ENCODE results near the gene APBA2. TPM values are rescaled to one million over a fixed set of nuclear protein-coding genes. Genes with fewer than 3 reads are reported as not detected.

APBA2 gene
- total RNA-seq, 1 experiment from 2014 or later = 11.2 TPM

DNA sequence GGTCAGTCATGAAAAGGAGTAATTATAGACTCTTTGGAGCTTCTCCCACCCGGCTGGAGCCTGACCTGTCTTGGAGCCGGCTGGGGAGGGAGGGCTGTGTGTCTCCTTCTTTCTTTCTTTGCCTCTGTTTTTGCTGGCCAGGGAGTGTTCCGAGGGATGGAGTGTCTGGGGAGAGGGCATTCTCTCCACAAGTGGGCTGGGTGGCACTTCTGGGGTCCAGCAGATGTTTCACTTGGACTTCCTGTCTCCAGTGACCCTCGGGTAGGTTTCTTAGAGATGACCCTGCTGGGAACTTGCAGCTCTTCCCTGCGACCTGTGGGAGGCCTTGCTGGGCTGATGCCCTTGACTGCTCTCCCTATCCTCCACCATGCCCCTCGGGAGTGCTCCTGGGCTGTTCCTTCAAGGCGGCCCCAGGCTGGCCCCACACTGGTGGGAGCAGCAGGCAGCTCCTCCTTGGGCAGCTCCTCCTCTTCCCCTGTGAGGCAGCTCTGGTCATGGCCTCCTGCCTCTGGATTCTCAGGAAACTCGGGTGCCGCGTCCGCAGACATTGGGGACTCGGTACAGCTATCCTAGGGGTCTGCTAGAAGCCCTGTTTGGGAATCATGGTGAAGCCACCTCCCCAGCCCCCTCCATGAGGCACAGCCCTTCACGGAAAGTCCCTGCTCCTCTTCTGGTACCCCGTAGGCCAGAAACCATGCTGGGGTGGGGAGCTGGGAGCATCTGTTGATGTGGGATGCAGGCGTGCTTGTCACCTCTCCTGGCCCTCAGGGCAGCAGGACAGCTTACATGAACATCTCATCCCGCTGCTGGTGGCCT lies 44.9 kb downstream of the APBA2 start (continued):
- TF ChIP-seq NR3C1 (CRISPR knock-in tag; conservative IDR thresholded peaks at IDR 0.05; ENCODE audit: low read depth) (no peak), CBFB (CRISPR knock-in tag; IDR thresholded peaks at IDR 0.05; ENCODE audit: low read depth) (no peak), MXD4 (CRISPR knock-in tag; IDR thresholded peaks at IDR 0.05; ENCODE audit: borderline replicate concordance) (no peak), KAT7 (CRISPR knock-in tag; IDR thresholded peaks at IDR 0.05; ENCODE audit: borderline replicate concordance) (no peak), ZNF317 (CRISPR knock-in tag; IDR thresholded peaks at IDR 0.05; ENCODE audit: borderline replicate concordance, low read depth) (no peak)
- TF ChIP-seq, protein P1, sequence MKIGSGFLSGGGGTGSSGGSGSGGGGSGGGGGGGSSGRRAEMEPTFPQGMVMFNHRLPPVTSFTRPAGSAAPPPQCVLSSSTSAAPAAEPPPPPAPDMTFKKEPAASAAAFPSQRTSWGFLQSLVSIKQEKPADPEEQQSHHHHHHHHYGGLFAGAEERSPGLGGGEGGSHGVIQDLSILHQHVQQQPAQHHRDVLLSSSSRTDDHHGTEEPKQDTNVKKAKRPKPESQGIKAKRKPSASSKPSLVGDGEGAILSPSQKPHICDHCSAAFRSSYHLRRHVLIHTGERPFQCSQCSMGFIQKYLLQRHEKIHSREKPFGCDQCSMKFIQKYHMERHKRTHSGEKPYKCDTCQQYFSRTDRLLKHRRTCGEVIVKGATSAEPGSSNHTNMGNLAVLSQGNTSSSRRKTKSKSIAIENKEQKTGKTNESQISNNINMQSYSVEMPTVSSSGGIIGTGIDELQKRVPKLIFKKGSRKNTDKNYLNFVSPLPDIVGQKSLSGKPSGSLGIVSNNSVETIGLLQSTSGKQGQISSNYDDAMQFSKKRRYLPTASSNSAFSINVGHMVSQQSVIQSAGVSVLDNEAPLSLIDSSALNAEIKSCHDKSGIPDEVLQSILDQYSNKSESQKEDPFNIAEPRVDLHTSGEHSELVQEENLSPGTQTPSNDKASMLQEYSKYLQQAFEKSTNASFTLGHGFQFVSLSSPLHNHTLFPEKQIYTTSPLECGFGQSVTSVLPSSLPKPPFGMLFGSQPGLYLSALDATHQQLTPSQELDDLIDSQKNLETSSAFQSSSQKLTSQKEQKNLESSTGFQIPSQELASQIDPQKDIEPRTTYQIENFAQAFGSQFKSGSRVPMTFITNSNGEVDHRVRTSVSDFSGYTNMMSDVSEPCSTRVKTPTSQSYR (CRISPR knock-in tag; IDR thresholded peaks at IDR 0.05) = no peak
- TF ChIP-seq, protein P2, sequence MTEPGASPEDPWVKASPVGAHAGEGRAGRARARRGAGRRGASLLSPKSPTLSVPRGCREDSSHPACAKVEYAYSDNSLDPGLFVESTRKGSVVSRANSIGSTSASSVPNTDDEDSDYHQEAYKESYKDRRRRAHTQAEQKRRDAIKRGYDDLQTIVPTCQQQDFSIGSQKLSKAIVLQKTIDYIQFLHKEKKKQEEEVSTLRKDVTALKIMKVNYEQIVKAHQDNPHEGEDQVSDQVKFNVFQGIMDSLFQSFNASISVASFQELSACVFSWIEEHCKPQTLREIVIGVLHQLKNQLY (CRISPR knock-in tag; IDR thresholded peaks at IDR 0.05) = no peak
- TF ChIP-seq, protein P3, sequence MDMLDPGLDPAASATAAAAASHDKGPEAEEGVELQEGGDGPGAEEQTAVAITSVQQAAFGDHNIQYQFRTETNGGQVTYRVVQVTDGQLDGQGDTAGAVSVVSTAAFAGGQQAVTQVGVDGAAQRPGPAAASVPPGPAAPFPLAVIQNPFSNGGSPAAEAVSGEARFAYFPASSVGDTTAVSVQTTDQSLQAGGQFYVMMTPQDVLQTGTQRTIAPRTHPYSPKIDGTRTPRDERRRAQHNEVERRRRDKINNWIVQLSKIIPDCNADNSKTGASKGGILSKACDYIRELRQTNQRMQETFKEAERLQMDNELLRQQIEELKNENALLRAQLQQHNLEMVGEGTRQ (CRISPR knock-in tag; IDR thresholded peaks at IDR 0.05) = no peak
- TF ChIP-seq, protein P4, sequence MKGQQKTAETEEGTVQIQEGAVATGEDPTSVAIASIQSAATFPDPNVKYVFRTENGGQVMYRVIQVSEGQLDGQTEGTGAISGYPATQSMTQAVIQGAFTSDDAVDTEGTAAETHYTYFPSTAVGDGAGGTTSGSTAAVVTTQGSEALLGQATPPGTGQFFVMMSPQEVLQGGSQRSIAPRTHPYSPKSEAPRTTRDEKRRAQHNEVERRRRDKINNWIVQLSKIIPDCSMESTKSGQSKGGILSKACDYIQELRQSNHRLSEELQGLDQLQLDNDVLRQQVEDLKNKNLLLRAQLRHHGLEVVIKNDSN (CRISPR knock-in tag; IDR thresholded peaks at IDR 0.05) = no peak
- TF ChIP-seq, protein P5, sequence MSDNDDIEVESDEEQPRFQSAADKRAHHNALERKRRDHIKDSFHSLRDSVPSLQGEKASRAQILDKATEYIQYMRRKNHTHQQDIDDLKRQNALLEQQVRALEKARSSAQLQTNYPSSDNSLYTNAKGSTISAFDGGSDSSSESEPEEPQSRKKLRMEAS (CRISPR knock-in tag; IDR thresholded peaks at IDR 0.05) = no peak

DNA sequence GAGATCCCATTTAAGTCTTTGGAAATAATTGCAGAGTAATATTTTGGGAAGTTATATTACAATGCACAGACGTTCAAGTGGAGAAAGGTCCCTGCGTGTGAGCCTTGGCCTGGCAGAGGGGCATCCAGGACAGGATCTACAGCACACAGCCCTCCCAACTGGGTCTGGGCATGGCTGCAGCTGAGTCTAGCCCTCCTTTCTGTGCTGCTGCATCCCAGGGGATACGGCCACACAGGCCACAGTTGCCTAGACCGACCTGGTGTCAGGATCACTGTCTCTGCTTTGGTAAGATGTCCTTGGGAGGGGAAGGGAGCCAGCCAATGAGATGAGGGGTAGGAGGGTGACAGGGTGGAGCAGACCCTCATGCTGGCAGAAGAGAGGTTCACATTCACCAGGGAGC lies 46.1 kb downstream of the APBA2 start:
- Mint-ChIP-seq H3K27ac (no peak overlapping the region), H3K9me3 (peaks cover 15% of the 10 kb centered on the region), H3K36me3 (peaks cover 8% of the 10 kb centered on the region; the same call in 1 of the 2 replicates), H3K4me3 (no peak overlapping the region), H3K4me1 (peaks cover 19% of the 10 kb centered on the region), H3K27me3 (ENCODE audit: low read depth) (no peaks in the 10 kb centered on the region)
- ChIA-PET CTCF (interaction anchor here (2.8 kb wide), 1 partner anchor 11 kb away, joined by 9 read pairs; no protein-coding TSS in a partner anchor), POLR2A (no interaction called here)
- DNase-seq (ENCODE audit: low spot score) = no peak
- no peak for ATAC-seq
- TF ChIP-seq, protein P6, sequence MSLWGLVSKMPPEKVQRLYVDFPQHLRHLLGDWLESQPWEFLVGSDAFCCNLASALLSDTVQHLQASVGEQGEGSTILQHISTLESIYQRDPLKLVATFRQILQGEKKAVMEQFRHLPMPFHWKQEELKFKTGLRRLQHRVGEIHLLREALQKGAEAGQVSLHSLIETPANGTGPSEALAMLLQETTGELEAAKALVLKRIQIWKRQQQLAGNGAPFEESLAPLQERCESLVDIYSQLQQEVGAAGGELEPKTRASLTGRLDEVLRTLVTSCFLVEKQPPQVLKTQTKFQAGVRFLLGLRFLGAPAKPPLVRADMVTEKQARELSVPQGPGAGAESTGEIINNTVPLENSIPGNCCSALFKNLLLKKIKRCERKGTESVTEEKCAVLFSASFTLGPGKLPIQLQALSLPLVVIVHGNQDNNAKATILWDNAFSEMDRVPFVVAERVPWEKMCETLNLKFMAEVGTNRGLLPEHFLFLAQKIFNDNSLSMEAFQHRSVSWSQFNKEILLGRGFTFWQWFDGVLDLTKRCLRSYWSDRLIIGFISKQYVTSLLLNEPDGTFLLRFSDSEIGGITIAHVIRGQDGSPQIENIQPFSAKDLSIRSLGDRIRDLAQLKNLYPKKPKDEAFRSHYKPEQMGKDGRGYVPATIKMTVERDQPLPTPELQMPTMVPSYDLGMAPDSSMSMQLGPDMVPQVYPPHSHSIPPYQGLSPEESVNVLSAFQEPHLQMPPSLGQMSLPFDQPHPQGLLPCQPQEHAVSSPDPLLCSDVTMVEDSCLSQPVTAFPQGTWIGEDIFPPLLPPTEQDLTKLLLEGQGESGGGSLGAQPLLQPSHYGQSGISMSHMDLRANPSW (CRISPR knock-in tag; conservative IDR thresholded peaks at IDR 0.05; ENCODE audit: low read depth) = no peak
- TF ChIP-seq CREB1 (CRISPR knock-in tag; IDR thresholded peaks at IDR 0.05) = no peak
- TF ChIP-seq, protein P7, sequence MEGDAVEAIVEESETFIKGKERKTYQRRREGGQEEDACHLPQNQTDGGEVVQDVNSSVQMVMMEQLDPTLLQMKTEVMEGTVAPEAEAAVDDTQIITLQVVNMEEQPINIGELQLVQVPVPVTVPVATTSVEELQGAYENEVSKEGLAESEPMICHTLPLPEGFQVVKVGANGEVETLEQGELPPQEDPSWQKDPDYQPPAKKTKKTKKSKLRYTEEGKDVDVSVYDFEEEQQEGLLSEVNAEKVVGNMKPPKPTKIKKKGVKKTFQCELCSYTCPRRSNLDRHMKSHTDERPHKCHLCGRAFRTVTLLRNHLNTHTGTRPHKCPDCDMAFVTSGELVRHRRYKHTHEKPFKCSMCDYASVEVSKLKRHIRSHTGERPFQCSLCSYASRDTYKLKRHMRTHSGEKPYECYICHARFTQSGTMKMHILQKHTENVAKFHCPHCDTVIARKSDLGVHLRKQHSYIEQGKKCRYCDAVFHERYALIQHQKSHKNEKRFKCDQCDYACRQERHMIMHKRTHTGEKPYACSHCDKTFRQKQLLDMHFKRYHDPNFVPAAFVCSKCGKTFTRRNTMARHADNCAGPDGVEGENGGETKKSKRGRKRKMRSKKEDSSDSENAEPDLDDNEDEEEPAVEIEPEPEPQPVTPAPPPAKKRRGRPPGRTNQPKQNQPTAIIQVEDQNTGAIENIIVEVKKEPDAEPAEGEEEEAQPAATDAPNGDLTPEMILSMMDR (IDR thresholded peaks at IDR 0.05) = no peak
- TF ChIP-seq RELA (CRISPR knock-in tag; IDR thresholded peaks at IDR 0.05; ENCODE audit: borderline replicate concordance) = no peak
- no peak for TF ChIP-seq GRHL2 (CRISPR knock-in tag; IDR thresholded peaks at IDR 0.05; ENCODE audit: insufficient replicate concordance, severe bottlenecking)
